HEK293 (cell line): Measurements from ENCODE around the gene TECPR2.

Experiments
- FEZF1 ChIP-seq: fragments of 450-650 bp; formaldehyde crosslinking; IDR thresholded peaks from 2 replicates; pipeline ENCODE4 v1.5.1; 2016; ENCODE audit warnings: missing biosample characterization, missing genetic modification characterization
- GLIS2 ChIP-seq: fragments of 450-650 bp; formaldehyde crosslinking; IDR thresholded peaks from 2 replicates; pipeline ENCODE4 v1.5.1; 2016; ENCODE audit warnings: missing biosample characterization, missing genetic modification characterization
- INSM2 ChIP-seq: fragments of 450-650 bp; formaldehyde crosslinking; IDR thresholded peaks from 2 replicates; pipeline ENCODE4 v1.5.1; 2016; ENCODE audit warnings: missing biosample characterization, missing genetic modification characterization
- KLF17 ChIP-seq: fragments of 450-650 bp; formaldehyde crosslinking; IDR thresholded peaks from 2 replicates; pipeline ENCODE4 v1.5.1; 2016; ENCODE audit warnings: missing biosample characterization, missing genetic modification characterization
- KLF7 ChIP-seq: fragments of 450-650 bp; formaldehyde crosslinking; IDR thresholded peaks from 2 replicates; pipeline ENCODE4 v1.5.1; 2016; ENCODE audit warnings: missing biosample characterization, missing genetic modification characterization, borderline replicate concordance
- PRDM1 ChIP-seq: fragments of 450-650 bp; formaldehyde crosslinking; IDR thresholded peaks from 2 replicates; pipeline ENCODE4; 2016; ENCODE audit warnings: missing biosample characterization, missing genetic modification characterization
- ZFP69B ChIP-seq: fragments of 450-650 bp; formaldehyde crosslinking; IDR thresholded peaks from 2 replicates; pipeline ENCODE4 v1.5.1; 2016; ENCODE audit warnings: missing biosample characterization, missing genetic modification characterization
- ZNF112 ChIP-seq: fragments of 450-650 bp; formaldehyde crosslinking; IDR thresholded peaks from 2 replicates; pipeline ENCODE4 v1.5.0; 2017; ENCODE audit warnings: missing biosample characterization, missing genetic modification characterization
- ZNF138 ChIP-seq: fragments of 450-650 bp; formaldehyde crosslinking; IDR thresholded peaks from 2 replicates; pipeline ENCODE4 v1.5.1; 2016; ENCODE audit warnings: missing biosample characterization, missing genetic modification characterization, borderline replicate concordance
- ZNF19 ChIP-seq: fragments of 450-650 bp; formaldehyde crosslinking; IDR thresholded peaks from 2 replicates; pipeline ENCODE4; 2016; ENCODE audit warnings: missing biosample characterization, missing genetic modification characterization, low read depth
- ZNF2 ChIP-seq: fragments of 450-650 bp; formaldehyde crosslinking; IDR thresholded peaks from 2 replicates; pipeline ENCODE4 v1.5.1; 2016; ENCODE audit warnings: missing biosample characterization, missing genetic modification characterization
- ZNF223 ChIP-seq: fragments of 450-650 bp; formaldehyde crosslinking; IDR thresholded peaks from 2 replicates; pipeline ENCODE4 v1.5.1; 2016; ENCODE audit warnings: missing biosample characterization, missing genetic modification characterization
- ZNF24 ChIP-seq: fragments of 450-650 bp; formaldehyde crosslinking; IDR thresholded peaks from 2 replicates; pipeline ENCODE4 v1.5.1; 2016; ENCODE audit warnings: missing biosample characterization, missing genetic modification characterization
- ZNF292 ChIP-seq: fragments of 450-650 bp; formaldehyde crosslinking; IDR thresholded peaks from 2 replicates; pipeline ENCODE4 v1.5.1; 2016; ENCODE audit warnings: low read depth, missing biosample characterization, missing genetic modification characterization, borderline replicate concordance
- ZNF449 ChIP-seq: fragments of 450-650 bp; formaldehyde crosslinking; IDR thresholded peaks from 2 replicates; pipeline ENCODE4 v1.5.1; 2017; ENCODE audit warnings: missing biosample characterization, mild to moderate bottlenecking, missing genetic modification characterization, moderate library complexity
- ZNF488 ChIP-seq: fragments of 450-650 bp; formaldehyde crosslinking; IDR thresholded peaks from 2 replicates; pipeline ENCODE4 v1.5.1; 2016; ENCODE audit warnings: missing biosample characterization, missing genetic modification characterization
- ZNF518A ChIP-seq: fragments of 450-650 bp; formaldehyde crosslinking; conservative IDR thresholded peaks from 2 replicates; pipeline ENCODE4 v1.5.1; 2016; ENCODE audit warnings: low read depth, missing biosample characterization, missing genetic modification characterization
- ZNF610 ChIP-seq: fragments of 450-650 bp; formaldehyde crosslinking; IDR thresholded peaks from 2 replicates; pipeline ENCODE4 v1.5.1; 2016; ENCODE audit warnings: missing biosample characterization, missing genetic modification characterization, borderline replicate concordance
- ZNF624 ChIP-seq: fragments of 450-650 bp; formaldehyde crosslinking; IDR thresholded peaks from 2 replicates; pipeline ENCODE4 v1.5.1; 2017; ENCODE audit warnings: missing biosample characterization, missing genetic modification characterization
- ZNF654 ChIP-seq: fragments of 450-650 bp; formaldehyde crosslinking; IDR thresholded peaks from 2 replicates; pipeline ENCODE4 v1.5.1; 2016; ENCODE audit warnings: low read depth, missing biosample characterization, missing genetic modification characterization
- ZNF660 ChIP-seq: fragments of 450-650 bp; IDR thresholded peaks from 2 replicates; pipeline ENCODE4 v1.5.1; 2018; ENCODE audit warnings: missing biosample characterization, mild to moderate bottlenecking, missing genetic modification characterization
- ZNF747 ChIP-seq: fragments of 450-650 bp; formaldehyde crosslinking; IDR thresholded peaks from 2 replicates; pipeline ENCODE4 v1.5.1; 2016; ENCODE audit warnings: missing biosample characterization, missing genetic modification characterization
- ZSCAN16 ChIP-seq: fragments of 450-650 bp; formaldehyde crosslinking; IDR thresholded peaks from 2 replicates; pipeline ENCODE4 v1.5.1; 2016; ENCODE audit warnings: missing biosample characterization, missing genetic modification characterization
- TF ChIP-seq, protein P1 (sequence below): fragments of 450-650 bp; formaldehyde crosslinking; IDR thresholded peaks from 2 replicates; pipeline ENCODE4 v1.5.1; 2016; ENCODE audit warnings: missing biosample characterization, missing genetic modification characterization
- TF ChIP-seq, protein P2 (sequence below): fragments of 450-650 bp; formaldehyde crosslinking; IDR thresholded peaks from 2 replicates; pipeline ENCODE4 v1.5.1; 2017; ENCODE audit warnings: missing biosample characterization, missing genetic modification characterization

TECPR2 gene

GRCh38 chr14:102525219-102525928, 162.6 kb downstream of the TECPR2 start (continued):
- TF ChIP-seq, protein P1, sequence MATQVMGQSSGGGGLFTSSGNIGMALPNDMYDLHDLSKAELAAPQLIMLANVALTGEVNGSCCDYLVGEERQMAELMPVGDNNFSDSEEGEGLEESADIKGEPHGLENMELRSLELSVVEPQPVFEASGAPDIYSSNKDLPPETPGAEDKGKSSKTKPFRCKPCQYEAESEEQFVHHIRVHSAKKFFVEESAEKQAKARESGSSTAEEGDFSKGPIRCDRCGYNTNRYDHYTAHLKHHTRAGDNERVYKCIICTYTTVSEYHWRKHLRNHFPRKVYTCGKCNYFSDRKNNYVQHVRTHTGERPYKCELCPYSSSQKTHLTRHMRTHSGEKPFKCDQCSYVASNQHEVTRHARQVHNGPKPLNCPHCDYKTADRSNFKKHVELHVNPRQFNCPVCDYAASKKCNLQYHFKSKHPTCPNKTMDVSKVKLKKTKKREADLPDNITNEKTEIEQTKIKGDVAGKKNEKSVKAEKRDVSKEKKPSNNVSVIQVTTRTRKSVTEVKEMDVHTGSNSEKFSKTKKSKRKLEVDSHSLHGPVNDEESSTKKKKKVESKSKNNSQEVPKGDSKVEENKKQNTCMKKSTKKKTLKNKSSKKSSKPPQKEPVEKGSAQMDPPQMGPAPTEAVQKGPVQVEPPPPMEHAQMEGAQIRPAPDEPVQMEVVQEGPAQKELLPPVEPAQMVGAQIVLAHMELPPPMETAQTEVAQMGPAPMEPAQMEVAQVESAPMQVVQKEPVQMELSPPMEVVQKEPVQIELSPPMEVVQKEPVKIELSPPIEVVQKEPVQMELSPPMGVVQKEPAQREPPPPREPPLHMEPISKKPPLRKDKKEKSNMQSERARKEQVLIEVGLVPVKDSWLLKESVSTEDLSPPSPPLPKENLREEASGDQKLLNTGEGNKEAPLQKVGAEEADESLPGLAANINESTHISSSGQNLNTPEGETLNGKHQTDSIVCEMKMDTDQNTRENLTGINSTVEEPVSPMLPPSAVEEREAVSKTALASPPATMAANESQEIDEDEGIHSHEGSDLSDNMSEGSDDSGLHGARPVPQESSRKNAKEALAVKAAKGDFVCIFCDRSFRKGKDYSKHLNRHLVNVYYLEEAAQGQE (tag by site-specific recombination) = no peak; the same call in none of the 2 replicates
- TF ChIP-seq ZNF518A (no peak), ZNF747 (tag by site-specific recombination) (no peak), ZNF660 (tag by site-specific recombination) (no peak), GLIS2 (no peak), ZNF654 (tag by site-specific recombination) (no peak), ZNF19 (tag by site-specific recombination) (no peak), PRDM1 (peak; percentile 100), ZNF292 (no peak), ZNF24 (tag by site-specific recombination) (peak; percentile 45; the same call in 1 of the 2 replicates), ZNF2 (tag by site-specific recombination) (peak; percentile 56), ZNF624 (tag by site-specific recombination) (no peak), ZFP69B (tag by site-specific recombination) (no peak; the same call in 1 of the 2 replicates), ZNF488 (tag by site-specific recombination) (no peak), ZNF610 (tag by site-specific recombination) (no peak), KLF7 (no peak; the same call in none of the 2 replicates), ZNF138 (tag by site-specific recombination) (no peak), ZNF112 (no peak), ZSCAN16 (tag by site-specific recombination) (no peak), KLF17 (tag by site-specific recombination) (no peak), ZNF223 (tag by site-specific recombination) (no peak), FEZF1 (tag by site-specific recombination) (no peak), INSM2 (tag by site-specific recombination) (peak; percentile 15; the same call in 1 of the 2 replicates), ZNF449 (no peak)
- TF ChIP-seq, protein P2, sequence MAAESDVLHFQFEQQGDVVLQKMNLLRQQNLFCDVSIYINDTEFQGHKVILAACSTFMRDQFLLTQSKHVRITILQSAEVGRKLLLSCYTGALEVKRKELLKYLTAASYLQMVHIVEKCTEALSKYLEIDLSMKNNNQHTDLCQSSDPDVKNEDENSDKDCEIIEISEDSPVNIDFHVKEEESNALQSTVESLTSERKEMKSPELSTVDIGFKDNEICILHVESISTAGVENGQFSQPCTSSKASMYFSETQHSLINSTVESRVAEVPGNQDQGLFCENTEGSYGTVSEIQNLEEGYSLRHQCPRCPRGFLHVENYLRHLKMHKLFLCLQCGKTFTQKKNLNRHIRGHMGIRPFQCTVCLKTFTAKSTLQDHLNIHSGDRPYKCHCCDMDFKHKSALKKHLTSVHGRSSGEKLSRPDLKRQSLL (tag by site-specific recombination) = no peak
